ENCODE results near the gene DPP3.

Gene DPP3

GRCh38 chr11:66464916-66465315 lies 15.3 kb upstream of the DPP3 start:
- no peak overlapping the region for H3K4me2 ChIP-seq (ENCODE audit: low read length)
- no peak overlapping the region for H3K4ac ChIP-seq (ENCODE audit: low read depth, low read length)
- DNase-seq: no peak
- no peak overlapping the region for H4K91ac ChIP-seq (ENCODE audit: low read depth, low read length)
- peaks cover 0 to 3% of the 10 kb centered on the region in 2 experiments for H3K36me3 ChIP-seq (ENCODE audit: control insufficient read depth in 1 of 2, insufficient read depth in 2 of 2, low read length in 2 of 2)
- H3K9ac ChIP-seq (ENCODE audit: low read length): no peak overlapping the region
- no CpG with 5 or more reads among the region's 1 CpG for WGBS (ENCODE audit: extremely low coverage, insufficient coverage, insufficient read length)
- no peak overlapping the region for H2AK5ac ChIP-seq (ENCODE audit: low read length)
- no peak overlapping the region for H3K14ac ChIP-seq (ENCODE audit: low read length)
- no peaks in the 10 kb centered on the region for H3K27me3 ChIP-seq (ENCODE audit: insufficient read depth, low read length)
- H2BK5ac ChIP-seq (ENCODE audit: low read depth, low read length, poor library complexity): no peak overlapping the region
- peaks cover 9% of the 10 kb centered on the region for H3K79me1 ChIP-seq (ENCODE audit: low read length)
- no peak overlapping the region for H2BK120ac ChIP-seq (ENCODE audit: insufficient read depth, low read length, poor library complexity)
- no peak overlapping the region for H3K23ac ChIP-seq (ENCODE audit: low read length)
- no peak overlapping the region for H4K12ac ChIP-seq (ENCODE audit: low read depth, low read length)
- H3K4me3 ChIP-seq (ENCODE audit: low read depth, low read length): no peak overlapping the region
- H3K27ac ChIP-seq (ENCODE audit: low read depth, low read length): no peak overlapping the region
- peaks cover 9 to 10% of the 10 kb centered on the region in 2 experiments for H3K4me1 ChIP-seq (ENCODE audit: control insufficient read depth in 1 of 2, insufficient read depth in 2 of 2, low read length in 2 of 2)
- no peak overlapping the region for H2AFZ ChIP-seq (ENCODE audit: insufficient read depth, low read length, poor library complexity)
- peaks cover 4% of the 10 kb centered on the region for H3K79me2 ChIP-seq (ENCODE audit: control insufficient read depth, insufficient read depth, low read length, poor library complexity)
- H4K8ac ChIP-seq (ENCODE audit: low read depth, low read length): no peak overlapping the region
- no peak overlapping the region for H3K18ac ChIP-seq (ENCODE audit: low read length)
- no peak overlapping the region for H2BK12ac ChIP-seq (ENCODE audit: low read length)
- no peaks in the 10 kb centered on the region for H3K9me3 ChIP-seq (ENCODE audit: insufficient read depth, low read depth, low read length)

GRCh38 chr11:66465373-66466224 lies 14.6 kb upstream of the DPP3 start:
- Histone ChIP-seq H2AK5ac (ENCODE audit: low read length) (no peak overlapping the region), H3K27ac (ENCODE audit: low read depth, low read length) (no peak overlapping the region), H3K9ac (ENCODE audit: low read length) (no peak overlapping the region), H4K91ac (ENCODE audit: low read depth, low read length) (no peak overlapping the region), H3K4me2 (ENCODE audit: low read length) (peak overlapping the region; percentile 80), H2AFZ (ENCODE audit: insufficient read depth, low read length, poor library complexity) (no peak overlapping the region), H3K79me2 (ENCODE audit: control insufficient read depth, insufficient read depth, low read length, poor library complexity) (peaks cover 4% of the 10 kb centered on the region), H3K23ac (ENCODE audit: low read length) (no peak overlapping the region), H3K79me1 (ENCODE audit: low read length) (peaks cover 9% of the 10 kb centered on the region), H2BK5ac (ENCODE audit: low read depth, low read length, poor library complexity) (no peak overlapping the region), H3K9me3 (ENCODE audit: insufficient read depth, low read depth, low read length) (no peaks in the 10 kb centered on the region), H3K4me1 (ENCODE audit: control insufficient read depth in 1 of 2, insufficient read depth in 2 of 2, low read length in 2 of 2) (peaks cover 9 to 10% of the 10 kb centered on the region in 2 experiments), H3K14ac (ENCODE audit: low read length) (no peak overlapping the region), H3K36me3 (ENCODE audit: control insufficient read depth in 1 of 2, insufficient read depth in 2 of 2, low read length in 2 of 2) (peaks cover 0 to 3% of the 10 kb centered on the region in 2 experiments), H2BK12ac (ENCODE audit: low read length) (no peak overlapping the region), H3K4me3 (ENCODE audit: low read depth, low read length) (peak overlapping the region; percentile 70), H3K27me3 (ENCODE audit: insufficient read depth, low read length) (no peaks in the 10 kb centered on the region), H3K4ac (ENCODE audit: low read depth, low read length) (no peak overlapping the region), H3K18ac (ENCODE audit: low read length) (no peak overlapping the region), H2BK120ac (ENCODE audit: insufficient read depth, low read length, poor library complexity) (no peak overlapping the region), H4K8ac (ENCODE audit: low read depth, low read length) (no peak overlapping the region), H4K12ac (ENCODE audit: low read depth, low read length) (no peak overlapping the region)
- WGBS (ENCODE audit: extremely low coverage, insufficient coverage, insufficient read length): no CpG with 5 or more reads among the region's 19 CpGs
- DNase-seq: no peak

- Histone ChIP-seq H3K36me3 (ENCODE audit: control insufficient read depth in 1 of 2, insufficient read depth in 2 of 2, low read length in 2 of 2) (peaks cover 0 to 3% of the 10 kb centered on the region in 2 experiments), H3K9me3 (ENCODE audit: insufficient read depth, low read depth, low read length) (no peaks in the 10 kb centered on the region), H3K4me3 (ENCODE audit: low read depth, low read length) (peak within 1 kb of the TSS; percentile 88), H4K91ac (ENCODE audit: low read depth, low read length) (peak within 1 kb of the TSS; percentile 33), H2AK5ac (ENCODE audit: low read length) (no peak within 1 kb of the TSS), H4K8ac (ENCODE audit: low read depth, low read length) (peak within 1 kb of the TSS; percentile 62), H3K23ac (ENCODE audit: low read length) (no peak within 1 kb of the TSS), H2BK12ac (ENCODE audit: low read length) (no peak within 1 kb of the TSS), H2BK120ac (ENCODE audit: insufficient read depth, low read length, poor library complexity) (no peak within 1 kb of the TSS), H3K79me1 (ENCODE audit: low read length) (peaks cover 9% of the 10 kb centered on the region), H3K79me2 (ENCODE audit: control insufficient read depth, insufficient read depth, low read length, poor library complexity) (peaks cover 4% of the 10 kb centered on the region), H3K27ac (ENCODE audit: low read depth, low read length) (no peak within 1 kb of the TSS), H2AFZ (ENCODE audit: insufficient read depth, low read length, poor library complexity) (peak within 1 kb of the TSS; percentile 79), H4K12ac (ENCODE audit: low read depth, low read length) (peak within 1 kb of the TSS; percentile 52), H3K14ac (ENCODE audit: low read length) (peak within 1 kb of the TSS; percentile 71), H2BK5ac (ENCODE audit: low read depth, low read length, poor library complexity) (peak within 1 kb of the TSS; percentile 24), H3K27me3 (ENCODE audit: insufficient read depth, low read length) (no peaks in the 10 kb centered on the region), H3K9ac (ENCODE audit: low read length) (peak within 1 kb of the TSS; percentile 54), H3K4me1 (ENCODE audit: control insufficient read depth in 1 of 2, insufficient read depth in 2 of 2, low read length in 2 of 2) (peaks cover 9 to 10% of the 10 kb centered on the region in 2 experiments), H3K18ac (ENCODE audit: low read length) (peak within 1 kb of the TSS; percentile 64), H3K4me2 (ENCODE audit: low read length) (peak within 1 kb of the TSS; percentile 80), H3K4ac (ENCODE audit: low read depth, low read length) (peak within 1 kb of the TSS; percentile 14)
- peak; percentile 92 to 95 for DNase-seq
- WGBS (ENCODE audit: extremely low coverage, insufficient coverage, insufficient read length): no CpG with 5 or more reads among the region's 63 CpGs
Observed at GRCh38 chr11:66466225-66467033, 13.8 kb upstream of the DPP3 start, which contains the start of gene PELI3. Gene PELI3 (plus strand): TSS chr11:66466905. CDS start chr11:66468129, 1,224 bp downstream.

- Histone ChIP-seq H3K18ac (ENCODE audit: low read length) (peak overlapping the region; percentile 64), H3K9ac (ENCODE audit: low read length) (peak overlapping the region; percentile 54), H3K27ac (ENCODE audit: low read depth, low read length) (no peak overlapping the region), H3K4ac (ENCODE audit: low read depth, low read length) (peak overlapping the region; percentile 14), H3K4me1 (ENCODE audit: control insufficient read depth in 1 of 2, insufficient read depth in 2 of 2, low read length in 2 of 2) (peaks cover 9 to 10% of the 10 kb centered on the region in 2 experiments), H2AK5ac (ENCODE audit: low read length) (no peak overlapping the region), H4K91ac (ENCODE audit: low read depth, low read length) (peak overlapping the region; percentile 25), H3K14ac (ENCODE audit: low read length) (peak overlapping the region; percentile 71), H3K79me1 (ENCODE audit: low read length) (peaks cover 9% of the 10 kb centered on the region), H2BK5ac (ENCODE audit: low read depth, low read length, poor library complexity) (peak overlapping the region; percentile 24), H4K8ac (ENCODE audit: low read depth, low read length) (peak overlapping the region; percentile 62), H3K79me2 (ENCODE audit: control insufficient read depth, insufficient read depth, low read length, poor library complexity) (peaks cover 4% of the 10 kb centered on the region), H3K4me2 (ENCODE audit: low read length) (peak overlapping the region; percentile 80), H3K36me3 (ENCODE audit: control insufficient read depth in 1 of 2, insufficient read depth in 2 of 2, low read length in 2 of 2) (peaks cover 0 to 3% of the 10 kb centered on the region in 2 experiments), H3K23ac (ENCODE audit: low read length) (no peak overlapping the region), H3K9me3 (ENCODE audit: insufficient read depth, low read depth, low read length) (no peaks in the 10 kb centered on the region), H3K4me3 (ENCODE audit: low read depth, low read length) (peak overlapping the region; percentile 88), H4K12ac (ENCODE audit: low read depth, low read length) (peak overlapping the region; percentile 52), H3K27me3 (ENCODE audit: insufficient read depth, low read length) (no peaks in the 10 kb centered on the region), H2BK12ac (ENCODE audit: low read length) (no peak overlapping the region), H2BK120ac (ENCODE audit: insufficient read depth, low read length, poor library complexity) (no peak overlapping the region), H2AFZ (ENCODE audit: insufficient read depth, low read length, poor library complexity) (peak overlapping the region; percentile 79)
- peak; percentile 20 to 60 for DNase-seq
- no CpG with 5 or more reads among the region's 72 CpGs for WGBS (ENCODE audit: extremely low coverage, insufficient coverage, insufficient read length)
Observed at GRCh38 chr11:66467034-66467659, 13.1 kb upstream of the DPP3 start.
